Erythroblast (primary cell): Measurements from ENCODE around the gene BAIAP2.

Experiments used
- GATA1 ChIP-seq: IDR thresholded peaks from 2 replicates; pipeline ENCODE4 v1.6.1; 2011; ENCODE audit warnings: low read depth, mild to moderate bottlenecking, control low read depth, low read length, moderate library complexity
- POLR2A ChIP-seq: IDR thresholded peaks from 2 replicates; pipeline ENCODE4 v1.6.1; 2011; ENCODE audit warnings: mild to moderate bottlenecking, low read length

DNA sequence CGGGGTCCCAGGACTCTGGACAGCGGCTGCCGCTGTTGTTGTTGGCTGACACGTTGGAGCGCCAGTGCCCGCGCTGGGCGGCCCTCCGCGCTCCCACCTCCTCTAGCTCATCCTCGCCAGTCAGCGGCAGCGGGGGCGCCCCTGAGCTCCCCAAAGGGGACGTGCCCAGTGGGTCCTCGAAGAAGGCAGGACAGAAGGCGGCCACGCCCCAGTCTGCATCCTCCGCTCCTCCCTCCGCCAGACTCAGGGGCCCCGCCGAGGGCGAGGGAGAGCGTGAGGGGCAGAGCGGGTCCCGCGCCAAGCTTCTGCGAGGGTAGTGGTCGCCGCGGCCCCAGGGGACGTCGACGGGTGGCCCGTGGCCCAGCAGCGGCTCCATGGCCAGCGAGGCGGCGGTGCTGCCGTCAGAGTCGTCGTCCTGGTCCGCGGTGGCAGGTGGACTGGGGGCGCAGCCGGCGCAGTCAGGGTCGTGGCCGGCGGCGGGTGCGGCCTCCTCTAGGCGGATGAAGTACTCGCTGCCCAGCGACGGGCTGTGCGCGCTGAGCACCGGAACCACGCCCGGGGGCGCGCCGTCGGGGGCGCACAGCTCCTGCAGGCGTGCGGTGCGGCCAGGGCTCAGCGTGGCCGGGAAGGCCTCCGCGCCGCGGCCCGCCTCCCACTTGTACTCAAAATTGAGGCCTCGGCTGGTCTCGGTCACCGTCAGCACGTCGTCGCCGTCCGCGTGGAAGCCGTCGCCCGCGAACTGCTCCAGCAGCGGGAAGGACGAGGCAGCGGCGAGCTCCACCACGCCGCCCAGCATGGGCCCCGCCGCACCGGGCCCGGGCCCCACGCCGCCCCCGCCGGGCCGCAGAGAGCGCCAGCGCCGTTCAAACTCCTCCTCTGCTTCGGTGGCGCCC, 87.1 kb downstream of the BAIAP2 start:
- TF ChIP-seq POLR2A (no peak), GATA1 (no peak)
